ENCODE data around the gene NCK2. TPM values are rescaled to one million over a fixed set of nuclear protein-coding genes. Genes with fewer than 3 reads are reported as not detected.
A peak's percentile ranks its signal among the peaks of the same experiment; 100 is the strongest.

The NCK2 gene
- total RNA-seq, 1 donor from 2014 or later = 32.3 TPM

DNA sequence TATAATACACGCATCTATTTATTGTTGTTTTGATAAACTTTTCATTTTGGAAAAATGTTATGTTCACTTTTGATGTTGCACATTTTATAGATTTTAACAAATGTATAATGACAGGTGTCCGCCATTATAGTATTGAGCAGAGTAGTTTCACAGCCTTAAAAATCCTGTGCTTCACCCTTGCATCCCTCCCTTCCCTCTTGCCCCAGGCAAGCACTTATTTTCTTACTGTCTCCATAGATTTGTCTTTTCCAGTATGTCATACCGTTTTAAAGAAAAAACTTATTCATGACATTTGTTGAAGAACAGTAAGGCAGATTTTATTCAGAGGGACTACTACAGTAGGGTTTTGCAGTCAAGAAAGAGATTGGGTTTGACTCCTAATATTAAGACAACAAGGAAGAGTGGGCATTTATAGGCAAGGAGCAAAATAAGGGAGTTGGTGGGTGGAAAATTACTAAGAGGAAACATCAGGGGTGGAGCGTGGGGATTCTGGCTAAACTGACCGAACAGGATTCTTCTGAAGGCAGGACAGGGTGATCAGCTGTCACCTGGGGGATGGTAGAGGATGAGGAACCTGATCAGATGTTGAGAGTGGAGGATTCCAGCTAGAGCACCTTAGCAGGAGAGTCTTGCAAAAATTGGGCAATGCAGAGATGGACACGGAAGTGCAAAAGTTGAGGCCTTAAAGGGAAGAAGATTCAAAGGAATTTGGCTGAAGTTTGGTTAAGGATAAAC, 108.8 kb downstream of the NCK2 start:
- DNase-seq (no peak), ATAC-seq (ENCODE audit: poor library complexity) (no peak)
- intact Hi-C loops (cut with DNase I) = no loop called here

GRCh38 chr2:105854972-105855371, 110.3 kb downstream of the NCK2 start:
- intact Hi-C loops (cut with DNase I) = no loop called here
- ATAC-seq (ENCODE audit: poor library complexity) (no peak), DNase-seq (no peak)

DNA sequence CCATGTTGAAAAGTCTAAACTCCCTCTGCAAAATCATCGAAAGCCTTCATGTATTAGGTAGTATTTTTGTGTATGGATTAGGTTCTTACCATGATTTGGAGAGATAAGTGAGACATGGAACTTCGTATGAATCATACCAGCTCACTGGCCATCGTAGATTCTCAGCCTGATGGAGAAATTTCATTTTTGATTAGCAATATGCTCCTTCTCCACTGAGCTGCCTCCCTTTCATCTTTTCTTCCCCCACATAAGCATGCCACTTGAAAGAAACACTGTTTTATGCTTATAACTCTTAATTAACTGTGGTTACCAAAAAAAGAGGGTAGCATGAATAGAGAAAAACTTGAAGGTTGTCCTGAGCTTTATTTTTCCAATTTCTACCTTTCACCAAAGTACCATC, 111.9 kb downstream of the NCK2 start:
- ATAC-seq (ENCODE audit: poor library complexity) = no peak
- intact Hi-C loops (cut with DNase I) = no loop called here
- DNase-seq = no peak

DNA sequence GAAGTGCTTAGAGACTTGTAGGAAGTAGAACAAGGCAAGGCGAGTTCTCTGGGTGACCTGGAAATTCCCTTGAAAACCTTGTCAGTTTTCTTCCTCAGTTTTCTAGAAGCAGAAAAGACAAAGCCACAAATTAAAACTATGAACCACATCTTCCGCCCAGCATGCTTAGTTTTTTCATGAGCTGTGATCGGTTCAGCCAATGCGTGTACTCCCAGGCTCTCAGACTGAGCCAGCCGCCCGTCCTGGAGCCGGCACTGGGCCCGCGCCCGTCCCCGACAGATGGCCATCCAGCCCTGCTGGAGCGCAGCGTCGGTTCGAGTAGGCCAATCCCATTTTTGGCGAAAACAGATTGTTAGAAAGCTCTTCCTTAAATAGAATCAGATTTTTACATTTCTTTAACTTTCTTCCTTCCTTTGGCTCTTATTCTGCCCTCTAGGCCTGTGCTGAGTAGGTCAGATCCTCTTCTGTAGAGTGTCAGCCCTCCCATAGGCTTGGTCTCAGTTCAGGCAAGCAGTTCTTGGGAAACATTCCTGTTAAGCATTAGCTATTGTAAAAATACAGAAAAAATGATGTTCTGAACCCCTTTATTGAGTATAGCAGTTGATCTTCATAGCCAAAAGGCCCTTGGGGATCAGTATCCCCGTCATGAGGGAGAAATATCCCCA, 112.5 kb downstream of the NCK2 start:
- intact Hi-C loops (cut with DNase I) = no loop called here
- ATAC-seq (ENCODE audit: poor library complexity) = no peak
- DNase-seq = no peak

- DNase-seq = no peak
- ATAC-seq (ENCODE audit: poor library complexity) = no peak
- intact Hi-C loops (cut with DNase I) = no loop called here
Observed at GRCh38 chr2:105858868-105859693, 114.4 kb downstream of the NCK2 start.

- no peak for ATAC-seq (ENCODE audit: poor library complexity)
- intact Hi-C loops (cut with DNase I) = no loop called here
- no peak for DNase-seq
Observed at GRCh38 chr2:105859694-105859951, 114.9 kb downstream of the NCK2 start.

GRCh38 chr2:105860567-105860966, 115.9 kb downstream of the NCK2 start:
- DNase-seq = no peak
- ATAC-seq (ENCODE audit: poor library complexity) = no peak
- intact Hi-C loops (cut with DNase I) = no loop called here

DNA sequence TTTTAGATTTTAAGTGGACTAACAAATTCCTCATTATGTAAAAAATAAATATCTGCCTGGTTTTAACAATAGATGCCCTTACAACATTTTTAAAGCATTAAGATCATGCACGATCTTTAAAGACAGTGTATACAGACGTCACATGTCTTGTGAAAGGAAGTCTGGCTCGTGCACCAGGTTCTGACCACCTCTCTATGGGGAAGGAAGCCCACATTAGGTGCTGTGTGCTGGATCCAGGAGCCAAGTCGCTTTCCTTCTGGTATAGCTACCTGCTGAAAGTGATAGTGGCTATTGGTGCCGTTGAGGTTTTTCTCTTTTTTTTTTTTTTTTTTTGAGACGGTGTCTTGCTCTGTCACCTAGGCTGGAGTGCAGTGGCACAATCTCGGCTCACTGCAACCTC, 116.5 kb downstream of the NCK2 start:
- no peak for ATAC-seq (ENCODE audit: poor library complexity)
- intact Hi-C loops (cut with DNase I) = no loop called here
- DNase-seq = no peak

- DNase-seq (no peak), ATAC-seq (ENCODE audit: poor library complexity) (no peak)
- intact Hi-C loops (cut with DNase I) = no loop called here
Observed at GRCh38 chr2:105862843-105863242, 118.1 kb downstream of the NCK2 start.

- DNase-seq = no peak
- no peak for ATAC-seq (ENCODE audit: poor library complexity)
- intact Hi-C loops (cut with DNase I) = no loop called here
Observed at GRCh38 chr2:105864262-105864661, 119.5 kb downstream of the NCK2 start.

- ATAC-seq (ENCODE audit: poor library complexity) (no peak), DNase-seq (no peak)
- intact Hi-C loops (cut with DNase I) = no loop called here
Observed at GRCh38 chr2:105865222-105865913, 120.7 kb downstream of the NCK2 start.

- intact Hi-C loops (cut with DNase I) = no loop called here
- DNase-seq (no peak), ATAC-seq (ENCODE audit: poor library complexity) (no peak)
Observed at GRCh38 chr2:105866216-105867185, 121.8 kb downstream of the NCK2 start.

GRCh38 chr2:105867587-105867986, 122.9 kb downstream of the NCK2 start:
- DNase-seq = no peak
- intact Hi-C loops (cut with DNase I) = no loop called here
- no peak for ATAC-seq (ENCODE audit: poor library complexity)

GRCh38 chr2:105868060-105868459, 123.3 kb downstream of the NCK2 start:
- intact Hi-C loops (cut with DNase I) = no loop called here
- no peak for DNase-seq
- ATAC-seq (ENCODE audit: poor library complexity) = peak; percentile 49

DNA sequence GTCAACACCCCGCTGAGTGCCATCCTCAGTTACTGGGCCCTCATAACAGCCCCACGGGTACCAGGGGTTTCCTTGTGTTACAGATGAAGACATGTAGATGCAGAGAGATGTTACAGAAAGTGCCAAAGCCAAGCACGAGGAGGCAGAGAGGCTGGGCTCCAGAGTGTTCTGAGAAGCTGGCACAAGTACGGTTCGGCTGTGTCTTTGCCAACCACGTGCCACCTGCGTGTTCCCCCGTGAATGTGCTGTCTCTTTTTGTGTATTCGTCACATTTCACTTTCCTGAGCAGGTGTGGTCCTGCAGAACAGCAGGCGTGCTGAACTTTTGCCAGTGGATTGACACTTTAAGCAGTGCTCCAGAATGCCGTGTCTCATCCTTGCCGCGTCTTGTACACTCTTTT, 124.6 kb downstream of the NCK2 start:
- DNase-seq = no peak
- ATAC-seq (ENCODE audit: poor library complexity) = no peak
- intact Hi-C loops (cut with DNase I) = no loop called here

DNA sequence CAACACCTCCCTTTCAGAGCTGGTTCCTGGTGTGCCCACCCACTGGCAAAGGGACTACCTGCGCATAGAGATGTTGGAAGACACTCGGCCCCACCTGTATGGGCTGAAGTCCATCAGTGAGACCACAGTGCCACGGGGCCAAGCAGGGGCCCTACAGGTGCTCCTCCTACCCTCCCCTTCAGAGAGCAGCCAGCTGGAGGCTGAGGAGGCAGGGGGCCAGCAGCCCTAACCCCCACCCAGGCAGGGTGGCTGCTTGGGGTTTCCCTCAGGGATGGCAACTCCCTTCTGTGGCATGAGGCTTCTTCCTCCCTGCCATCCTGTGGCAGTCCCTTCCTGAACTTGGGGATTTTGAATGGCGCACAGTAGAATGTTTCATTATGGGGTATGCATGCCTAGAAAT, 125.3 kb downstream of the NCK2 start:
- DNase-seq (no peak), ATAC-seq (ENCODE audit: poor library complexity) (no peak)
- intact Hi-C loops (cut with DNase I) = no loop called here

DNA sequence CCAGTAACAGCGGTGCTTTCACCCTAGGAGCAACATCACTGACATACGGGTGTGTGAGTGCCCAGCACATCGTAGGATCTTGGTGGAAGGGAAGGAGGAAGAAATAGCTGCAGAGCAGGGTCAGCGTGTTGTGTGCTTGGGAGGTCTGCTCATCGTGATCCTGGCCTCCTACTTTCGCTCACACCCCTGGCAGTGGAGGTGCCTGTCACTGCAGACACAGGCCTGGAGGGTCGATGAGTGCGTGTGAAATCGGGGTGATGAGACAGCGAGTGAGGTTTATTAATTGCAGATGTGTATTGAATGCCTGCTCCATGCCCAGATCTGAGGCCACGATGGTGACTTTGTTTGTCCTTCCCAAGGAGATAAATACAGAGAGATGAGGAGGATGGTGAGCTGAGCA, 126.1 kb downstream of the NCK2 start:
- intact Hi-C loops (cut with DNase I) = no loop called here
- DNase-seq = no peak
- no peak for ATAC-seq (ENCODE audit: poor library complexity)

DNA sequence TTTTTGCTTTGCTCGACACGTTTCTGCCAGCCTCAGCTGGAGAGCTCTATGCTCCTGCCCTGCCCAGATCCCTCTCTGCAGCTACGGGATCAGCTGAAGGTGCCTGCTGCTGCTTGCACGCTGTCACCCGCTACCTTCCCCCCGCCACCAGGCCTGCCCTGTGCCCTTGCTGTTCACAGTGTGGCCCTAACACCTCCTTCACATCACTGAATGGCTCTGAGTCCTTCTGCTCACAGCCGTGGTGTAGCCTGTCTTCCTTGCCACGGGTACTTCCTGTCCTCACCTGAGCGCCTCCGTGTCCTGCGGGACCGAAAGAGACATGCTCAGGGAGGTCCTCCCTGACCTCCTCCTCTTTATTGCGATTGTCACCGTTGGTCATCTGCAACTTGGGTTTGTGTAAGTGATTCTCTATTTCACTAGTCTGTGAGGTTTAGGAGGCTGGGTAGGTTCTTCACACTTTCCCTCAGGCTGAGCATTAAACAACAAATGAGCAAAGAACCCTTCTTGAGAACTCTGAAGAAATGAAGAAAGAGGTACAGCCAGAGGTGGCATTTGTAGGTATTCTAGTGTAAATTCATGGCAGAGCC, 127.5 kb downstream of the NCK2 start:
- no peak for DNase-seq
- intact Hi-C loops (cut with DNase I) = no loop called here
- peak; percentile 26 for ATAC-seq (ENCODE audit: poor library complexity)
